ENCODE results near the gene AGAP1. TPM values are rescaled to one million over a fixed set of nuclear protein-coding genes. Genes with fewer than 3 reads are reported as not detected.

Gene AGAP1
- total and polyA plus RNA-seq, 4 donors, result 36.1 to 79.4 (median 52.6) TPM

- Histone ChIP-seq H3K36me3 (ENCODE audit: control insufficient read depth, insufficient read depth, low read length) (no peaks in the 10 kb centered on the region), H3K4me3 (ENCODE audit: low read depth, low read length) (no peak overlapping the region), H3K27ac (ENCODE audit: low read depth, low read length) (no peak overlapping the region), H3K4me1 (ENCODE audit: control insufficient read depth, insufficient read depth, low read length) (peaks cover 43% of the 10 kb centered on the region), H3K9me3 (ENCODE audit: control insufficient read depth, insufficient read depth, low read length) (no peaks in the 10 kb centered on the region), H3K27me3 (ENCODE audit: control insufficient read depth, insufficient read depth, low read length) (no peaks in the 10 kb centered on the region)
- no peak for DNase-seq (ENCODE audit: low read depth in 4 of 6, low spot score in 6 of 6)
- 88% methylated on average over 3 of the region's 7 CpGs for WGBS (ENCODE audit: insufficient coverage)
Observed at GRCh38 chr2:235698491-235698890, 204.6 kb downstream of the AGAP1 start.

GRCh38 chr2:235699576-235699975 is 205.7 kb downstream of the AGAP1 start:
- Histone ChIP-seq H3K4me1 (ENCODE audit: control insufficient read depth, insufficient read depth, low read length) (peaks cover 40% of the 10 kb centered on the region), H3K27me3 (ENCODE audit: control insufficient read depth, insufficient read depth, low read length) (no peaks in the 10 kb centered on the region), H3K36me3 (ENCODE audit: control insufficient read depth, insufficient read depth, low read length) (no peaks in the 10 kb centered on the region), H3K4me3 (ENCODE audit: low read depth, low read length) (no peak overlapping the region), H3K9me3 (ENCODE audit: control insufficient read depth, insufficient read depth, low read length) (no peaks in the 10 kb centered on the region), H3K27ac (ENCODE audit: low read depth, low read length) (no peak overlapping the region)
- no peak for DNase-seq (ENCODE audit: low read depth in 4 of 6, low spot score in 6 of 6)
- 85% methylated on average over 5 of the region's 5 CpGs for WGBS (ENCODE audit: insufficient coverage)

GRCh38 chr2:235701206-235701981 is 207.6 kb downstream of the AGAP1 start:
- WGBS (ENCODE audit: insufficient coverage), result 79% methylated on average over 8 of the region's 13 CpGs
- H3K9me3 ChIP-seq (ENCODE audit: control insufficient read depth, insufficient read depth, low read length), result no peaks in the 10 kb centered on the region
- H3K27ac ChIP-seq (ENCODE audit: low read depth, low read length), result no peak overlapping the region
- no peaks in the 10 kb centered on the region for H3K36me3 ChIP-seq (ENCODE audit: control insufficient read depth, insufficient read depth, low read length)
- no peak overlapping the region for H3K4me3 ChIP-seq (ENCODE audit: low read depth, low read length)
- DNase-seq (ENCODE audit: low read depth in 4 of 6, low spot score in 6 of 6), result peak in 2 of 6 donors; percentile 37 to 61
- H3K27me3 ChIP-seq (ENCODE audit: control insufficient read depth, insufficient read depth, low read length), result no peaks in the 10 kb centered on the region
- peaks cover 36% of the 10 kb centered on the region for H3K4me1 ChIP-seq (ENCODE audit: control insufficient read depth, insufficient read depth, low read length)

GRCh38 chr2:235702186-235702585 is 208.3 kb downstream of the AGAP1 start:
- no peak overlapping the region for H3K27ac ChIP-seq (ENCODE audit: low read depth, low read length)
- no peak overlapping the region for H3K4me3 ChIP-seq (ENCODE audit: low read depth, low read length)
- no peaks in the 10 kb centered on the region for H3K27me3 ChIP-seq (ENCODE audit: control insufficient read depth, insufficient read depth, low read length)
- no peaks in the 10 kb centered on the region for H3K36me3 ChIP-seq (ENCODE audit: control insufficient read depth, insufficient read depth, low read length)
- H3K9me3 ChIP-seq (ENCODE audit: control insufficient read depth, insufficient read depth, low read length), result no peaks in the 10 kb centered on the region
- DNase-seq (ENCODE audit: low read depth in 4 of 6, low spot score in 6 of 6), result peak in 1 of 6 donors; percentile 74
- H3K4me1 ChIP-seq (ENCODE audit: control insufficient read depth, insufficient read depth, low read length), result peaks cover 37% of the 10 kb centered on the region
- 45% methylated on average over 4 of the region's 4 CpGs for WGBS (ENCODE audit: insufficient coverage)

- peaks cover 34% of the 10 kb centered on the region for H3K4me1 ChIP-seq (ENCODE audit: control insufficient read depth, insufficient read depth, low read length)
- DNase-seq (ENCODE audit: low read depth in 4 of 6, low spot score in 6 of 6), result no peak
- no peaks in the 10 kb centered on the region for H3K9me3 ChIP-seq (ENCODE audit: control insufficient read depth, insufficient read depth, low read length)
- H3K4me3 ChIP-seq (ENCODE audit: low read depth, low read length), result no peak overlapping the region
- H3K27ac ChIP-seq (ENCODE audit: low read depth, low read length), result no peak overlapping the region
- no peaks in the 10 kb centered on the region for H3K36me3 ChIP-seq (ENCODE audit: control insufficient read depth, insufficient read depth, low read length)
- no peaks in the 10 kb centered on the region for H3K27me3 ChIP-seq (ENCODE audit: control insufficient read depth, insufficient read depth, low read length)
- WGBS (ENCODE audit: insufficient coverage), result 100% methylated on average over 4 of the region's 10 CpGs
Observed at GRCh38 chr2:235703711-235704295, 210.0 kb downstream of the AGAP1 start.

GRCh38 chr2:235705296-235705695 is 211.5 kb downstream of the AGAP1 start:
- 97% methylated on average over 2 of the region's 8 CpGs for WGBS (ENCODE audit: insufficient coverage)
- H3K4me1 ChIP-seq (ENCODE audit: control insufficient read depth, insufficient read depth, low read length), result peaks cover 40% of the 10 kb centered on the region
- no peaks in the 10 kb centered on the region for H3K9me3 ChIP-seq (ENCODE audit: control insufficient read depth, insufficient read depth, low read length)
- no peak for DNase-seq (ENCODE audit: low read depth in 4 of 6, low spot score in 6 of 6)
- H3K27ac ChIP-seq (ENCODE audit: low read depth, low read length), result no peak overlapping the region
- H3K4me3 ChIP-seq (ENCODE audit: low read depth, low read length), result no peak overlapping the region
- H3K36me3 ChIP-seq (ENCODE audit: control insufficient read depth, insufficient read depth, low read length), result peaks cover 8% of the 10 kb centered on the region
- no peaks in the 10 kb centered on the region for H3K27me3 ChIP-seq (ENCODE audit: control insufficient read depth, insufficient read depth, low read length)

- H3K9me3 ChIP-seq (ENCODE audit: control insufficient read depth, insufficient read depth, low read length), result no peaks in the 10 kb centered on the region
- H3K4me1 ChIP-seq (ENCODE audit: control insufficient read depth, insufficient read depth, low read length), result peaks cover 48% of the 10 kb centered on the region
- DNase-seq (ENCODE audit: low read depth in 4 of 6, low spot score in 6 of 6), result no peak
- no peak overlapping the region for H3K27ac ChIP-seq (ENCODE audit: low read depth, low read length)
- 89% methylated on average over 7 of the region's 8 CpGs for WGBS (ENCODE audit: insufficient coverage)
- H3K36me3 ChIP-seq (ENCODE audit: control insufficient read depth, insufficient read depth, low read length), result peaks cover 13% of the 10 kb centered on the region
- H3K27me3 ChIP-seq (ENCODE audit: control insufficient read depth, insufficient read depth, low read length), result no peaks in the 10 kb centered on the region
- H3K4me3 ChIP-seq (ENCODE audit: low read depth, low read length), result no peak overlapping the region
Observed at GRCh38 chr2:235706506-235706905, 212.7 kb downstream of the AGAP1 start.

- Histone ChIP-seq H3K4me3 (ENCODE audit: low read depth, low read length) (no peak overlapping the region), H3K36me3 (ENCODE audit: control insufficient read depth, insufficient read depth, low read length) (peaks cover 14% of the 10 kb centered on the region), H3K27ac (ENCODE audit: low read depth, low read length) (no peak overlapping the region), H3K27me3 (ENCODE audit: control insufficient read depth, insufficient read depth, low read length) (no peaks in the 10 kb centered on the region), H3K9me3 (ENCODE audit: control insufficient read depth, insufficient read depth, low read length) (no peaks in the 10 kb centered on the region), H3K4me1 (ENCODE audit: control insufficient read depth, insufficient read depth, low read length) (peaks cover 54% of the 10 kb centered on the region)
- no peak for DNase-seq (ENCODE audit: low read depth in 4 of 6, low spot score in 6 of 6)
- 96% methylated on average over 14 of the region's 18 CpGs for WGBS (ENCODE audit: insufficient coverage)
Observed at GRCh38 chr2:235707411-235708096, 213.7 kb downstream of the AGAP1 start.

GRCh38 chr2:235709124-235709813 is 215.4 kb downstream of the AGAP1 start:
- no peak overlapping the region for H3K4me3 ChIP-seq (ENCODE audit: low read depth, low read length)
- no peaks in the 10 kb centered on the region for H3K27me3 ChIP-seq (ENCODE audit: control insufficient read depth, insufficient read depth, low read length)
- H3K9me3 ChIP-seq (ENCODE audit: control insufficient read depth, insufficient read depth, low read length), result no peaks in the 10 kb centered on the region
- WGBS (ENCODE audit: insufficient coverage), result 94% methylated on average over 9 of the region's 14 CpGs
- no peak overlapping the region for H3K27ac ChIP-seq (ENCODE audit: low read depth, low read length)
- peaks cover 14% of the 10 kb centered on the region for H3K36me3 ChIP-seq (ENCODE audit: control insufficient read depth, insufficient read depth, low read length)
- DNase-seq (ENCODE audit: low read depth in 4 of 6, low spot score in 6 of 6), result no peak
- H3K4me1 ChIP-seq (ENCODE audit: control insufficient read depth, insufficient read depth, low read length), result peaks cover 58% of the 10 kb centered on the region

All from spinal cord (tissue), 10 donors.